ENCODE measurements around the gene MED13.
"Not testable (repeated sequence)": the region's sequence is repeated elsewhere in the genome, so short reads cannot be mapped to it uniquely, and the experiment has no call there.

MED13 gene

DNA sequence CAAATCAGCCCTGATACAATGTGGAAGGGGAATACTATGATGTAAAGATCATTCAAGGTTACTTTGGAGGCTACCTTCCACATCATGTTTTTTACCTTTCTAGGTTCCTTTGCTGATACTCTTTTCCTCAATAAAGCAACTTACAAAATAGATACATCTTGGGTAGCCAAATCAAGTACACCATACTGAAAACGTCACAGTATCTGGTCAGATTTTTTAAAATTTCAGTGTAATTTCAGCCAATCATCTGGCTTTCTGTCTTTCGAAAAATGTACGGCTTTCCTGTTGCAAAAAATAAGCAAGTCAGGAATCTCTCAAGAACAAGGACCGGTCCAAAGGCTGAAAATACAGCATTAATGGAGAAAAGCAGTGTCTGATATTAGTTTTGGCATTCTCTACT lies 15.6 kb upstream of the MED13 start:
- no peak for TF ChIP-seq TAF1 (IDR thresholded peaks at IDR 0.05; ENCODE audit: low read depth, low read length)
- no peak for TF ChIP-seq SPI1 (IDR thresholded peaks at IDR 0.05; ENCODE audit: low read depth, low read length)
- TF ChIP-seq POLR2A (IDR thresholded peaks at IDR 0.05; ENCODE audit: low read depth, low read length) = no peak
- TF ChIP-seq POU2F2 (IDR thresholded peaks at IDR 0.05; ENCODE audit: low read depth, low read length) = no peak
- TF ChIP-seq PAX5 (IDR thresholded peaks at IDR 0.05; ENCODE audit: insufficient read depth, low read length, severe bottlenecking) = no peak
- no peak for TF ChIP-seq POLR2AphosphoS5 (IDR thresholded peaks at IDR 0.05; ENCODE audit: low read depth, low read length)
- FAIRE-seq (no peak), DNase-seq (ENCODE audit: insufficient read length, low spot score) (no peak)

DNA sequence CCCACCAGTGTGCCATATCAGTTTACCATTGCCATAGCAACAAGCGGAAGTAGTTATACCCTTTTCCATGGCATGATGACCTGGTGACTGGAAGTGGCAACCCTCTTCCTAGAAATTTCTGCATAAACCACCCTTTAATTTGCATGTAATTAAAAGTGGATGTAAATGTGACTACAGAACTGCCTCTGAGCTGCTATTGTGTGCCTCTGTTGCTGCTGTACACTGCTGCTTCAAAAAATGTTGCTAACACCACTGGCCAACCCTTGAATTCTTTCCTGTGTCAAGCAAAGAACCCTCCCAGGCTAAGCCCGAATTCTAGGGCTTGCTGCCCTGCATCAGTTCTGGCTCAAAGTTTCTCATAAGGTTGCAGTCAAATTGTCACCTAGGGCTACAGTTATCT lies 12.9 kb upstream of the MED13 start:
- no peak for DNase-seq (ENCODE audit: insufficient read length, low spot score)
- no peak for FAIRE-seq
- TF ChIP-seq PAX5 (IDR thresholded peaks at IDR 0.05; ENCODE audit: insufficient read depth, low read length, severe bottlenecking) (no peak), TAF1 (IDR thresholded peaks at IDR 0.05; ENCODE audit: low read depth, low read length) (no peak), POLR2AphosphoS5 (IDR thresholded peaks at IDR 0.05; ENCODE audit: low read depth, low read length) (no peak), POLR2A (IDR thresholded peaks at IDR 0.05; ENCODE audit: low read depth, low read length) (no peak), SPI1 (IDR thresholded peaks at IDR 0.05; ENCODE audit: low read depth, low read length) (no peak), POU2F2 (IDR thresholded peaks at IDR 0.05; ENCODE audit: low read depth, low read length) (no peak)

DNA sequence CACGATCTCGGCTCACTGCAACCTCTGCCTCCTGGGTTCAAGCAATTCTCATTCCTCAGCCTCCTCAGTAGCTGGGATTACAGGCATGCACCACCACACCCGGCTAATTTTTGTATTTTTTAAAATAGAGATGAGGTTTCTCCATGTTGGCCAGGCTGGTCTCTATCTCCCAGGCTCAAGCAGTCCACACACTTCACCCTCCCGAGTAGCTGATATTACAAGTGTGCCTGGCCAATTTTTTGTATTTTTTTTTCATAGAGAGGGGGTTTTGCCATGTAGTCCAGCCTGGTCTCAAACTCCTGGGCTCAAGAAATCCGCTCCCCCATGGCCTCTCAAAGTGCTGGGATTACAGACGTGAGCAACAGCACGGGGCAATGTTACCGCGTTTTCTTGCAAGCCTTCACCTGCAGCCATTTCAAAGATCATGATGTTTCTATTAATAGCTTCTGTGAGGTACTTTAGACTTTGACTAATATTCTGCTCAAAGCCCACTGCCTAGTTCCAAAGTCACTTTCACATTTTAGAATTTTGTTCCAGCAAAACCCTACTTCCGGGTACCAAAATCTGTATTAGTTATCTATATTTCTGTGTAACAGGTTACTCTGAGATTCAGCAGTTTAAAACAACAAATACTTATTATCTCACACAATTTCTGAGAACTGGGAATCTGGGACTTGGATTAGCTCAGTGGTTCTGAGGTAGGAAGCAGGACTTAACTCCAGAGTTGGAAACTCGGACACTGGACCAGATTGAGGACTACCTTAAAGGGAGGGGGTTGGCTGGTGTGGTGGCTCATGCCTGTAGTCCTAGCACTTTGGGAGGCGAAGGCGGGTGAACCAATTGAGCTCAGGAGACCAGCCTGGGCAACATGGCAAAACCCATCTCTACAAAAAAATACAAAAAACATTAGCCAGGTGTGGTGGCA lies 12.0 kb upstream of the MED13 start:
- TF ChIP-seq POU2F2 (IDR thresholded peaks at IDR 0.05; ENCODE audit: low read depth, low read length) (no peak), PAX5 (IDR thresholded peaks at IDR 0.05; ENCODE audit: insufficient read depth, low read length, severe bottlenecking) (no peak), POLR2A (IDR thresholded peaks at IDR 0.05; ENCODE audit: low read depth, low read length) (no peak), POLR2AphosphoS5 (IDR thresholded peaks at IDR 0.05; ENCODE audit: low read depth, low read length) (no peak), SPI1 (IDR thresholded peaks at IDR 0.05; ENCODE audit: low read depth, low read length) (no peak), TAF1 (IDR thresholded peaks at IDR 0.05; ENCODE audit: low read depth, low read length) (no peak)
- FAIRE-seq = no peak
- DNase-seq (ENCODE audit: insufficient read length, low spot score) = no peak

DNA sequence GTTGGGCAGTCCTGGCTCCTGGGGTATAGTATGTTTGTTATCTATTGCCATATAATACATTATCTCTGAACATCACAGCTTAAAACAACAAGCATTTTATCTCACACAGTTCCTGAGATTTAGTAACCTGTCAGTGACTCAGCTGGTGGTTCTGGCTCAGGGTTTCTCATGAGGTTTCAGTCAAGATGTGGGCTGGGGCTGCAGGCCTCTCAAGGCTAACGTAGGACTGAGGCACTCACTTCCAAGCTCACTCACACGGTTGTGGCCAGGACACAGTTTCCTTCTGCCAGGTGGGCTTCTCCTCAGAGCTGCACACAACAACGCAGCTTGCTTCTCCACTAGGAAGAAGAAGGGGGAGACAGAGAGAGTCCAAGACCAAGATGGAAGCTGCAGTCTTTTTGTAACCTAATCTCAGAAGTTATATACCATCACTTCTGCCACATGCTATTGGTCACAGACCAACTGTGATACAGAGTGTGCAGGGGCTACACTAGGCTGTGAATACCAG lies 10.3 kb upstream of the MED13 start:
- no peak for TF ChIP-seq PAX5 (IDR thresholded peaks at IDR 0.05; ENCODE audit: insufficient read depth, low read length, severe bottlenecking)
- TF ChIP-seq POU2F2 (IDR thresholded peaks at IDR 0.05; ENCODE audit: low read depth, low read length) = no peak
- no peak for TF ChIP-seq POLR2AphosphoS5 (IDR thresholded peaks at IDR 0.05; ENCODE audit: low read depth, low read length)
- TF ChIP-seq POLR2A (IDR thresholded peaks at IDR 0.05; ENCODE audit: low read depth, low read length) = no peak
- no peak for TF ChIP-seq TAF1 (IDR thresholded peaks at IDR 0.05; ENCODE audit: low read depth, low read length)
- no peak for TF ChIP-seq SPI1 (IDR thresholded peaks at IDR 0.05; ENCODE audit: low read depth, low read length)
- no peak for FAIRE-seq
- no peak for DNase-seq (ENCODE audit: insufficient read length, low spot score)

DNA sequence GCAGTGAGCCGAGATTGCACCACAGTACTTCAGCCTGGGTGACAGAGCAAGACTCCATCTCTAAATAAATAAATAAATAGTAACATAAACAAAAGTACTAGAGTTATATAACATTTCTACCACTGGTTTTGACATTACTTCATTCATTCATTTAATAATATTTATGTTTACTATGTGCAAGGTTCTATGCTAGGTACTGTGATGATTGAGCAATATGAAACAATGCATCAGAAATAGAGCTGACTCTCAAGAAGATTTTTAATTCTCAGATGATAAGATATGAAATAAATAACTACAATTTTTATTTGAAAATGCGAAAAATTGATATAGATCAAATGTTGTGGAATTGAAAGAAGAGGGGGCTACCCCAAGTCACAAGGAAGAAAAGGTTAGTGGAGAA lies 8.9 kb upstream of the MED13 start:
- no peak for DNase-seq (ENCODE audit: insufficient read length, low spot score)
- no peak for FAIRE-seq
- TF ChIP-seq POU2F2 (IDR thresholded peaks at IDR 0.05; ENCODE audit: low read depth, low read length) (no peak), TAF1 (IDR thresholded peaks at IDR 0.05; ENCODE audit: low read depth, low read length) (no peak), SPI1 (IDR thresholded peaks at IDR 0.05; ENCODE audit: low read depth, low read length) (no peak), PAX5 (IDR thresholded peaks at IDR 0.05; ENCODE audit: insufficient read depth, low read length, severe bottlenecking) (no peak), POLR2AphosphoS5 (IDR thresholded peaks at IDR 0.05; ENCODE audit: low read depth, low read length) (no peak), POLR2A (IDR thresholded peaks at IDR 0.05; ENCODE audit: low read depth, low read length) (no peak)

DNA sequence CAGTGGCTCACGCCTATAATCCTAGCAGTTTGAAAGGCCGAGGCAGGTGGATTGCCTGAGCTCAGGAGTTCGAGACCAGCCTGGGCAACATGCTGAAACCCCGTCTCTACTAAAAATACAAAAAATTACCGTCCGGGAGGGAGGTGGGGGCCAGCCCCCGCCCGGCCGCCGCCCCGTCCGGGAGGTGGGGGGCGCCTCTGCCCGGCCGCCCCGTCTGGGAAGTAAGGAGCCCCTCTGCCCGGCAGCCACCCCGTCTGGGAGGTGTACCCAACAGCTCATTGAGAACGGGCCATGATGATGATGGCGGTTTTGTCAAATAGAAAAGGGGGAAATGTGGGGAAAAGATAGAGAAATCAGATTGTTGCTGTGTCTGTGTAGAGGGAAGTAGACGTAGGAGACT lies 7.8 kb upstream of the MED13 start:
- DNase-seq (ENCODE audit: insufficient read length, low spot score); FAIRE-seq: not testable (repeated sequence)

DNA sequence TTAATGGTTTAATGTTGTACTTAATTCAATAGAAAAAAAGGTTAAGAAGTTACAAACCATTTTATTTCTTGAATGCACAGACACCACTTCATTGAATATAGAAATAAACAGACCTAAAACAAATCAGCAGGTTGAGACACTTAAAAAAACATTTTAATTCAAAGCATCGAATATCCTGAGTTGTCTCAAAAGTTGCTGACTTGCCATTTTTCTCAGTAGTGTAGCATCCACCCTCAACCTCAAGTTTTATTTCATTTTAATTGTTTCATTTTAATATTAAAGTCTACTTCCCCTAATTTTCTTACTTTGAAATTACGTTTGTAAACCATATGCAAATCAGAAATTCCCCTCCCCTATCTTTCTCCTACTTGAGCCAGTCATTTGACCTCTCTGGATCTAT lies 5.8 kb upstream of the MED13 start:
- DNase-seq (ENCODE audit: insufficient read length, low spot score) (no peak), FAIRE-seq (no peak)
- TF ChIP-seq POLR2A (IDR thresholded peaks at IDR 0.05; ENCODE audit: low read depth, low read length) (no peak), POU2F2 (IDR thresholded peaks at IDR 0.05; ENCODE audit: low read depth, low read length) (no peak), PAX5 (IDR thresholded peaks at IDR 0.05; ENCODE audit: insufficient read depth, low read length, severe bottlenecking) (no peak), SPI1 (IDR thresholded peaks at IDR 0.05; ENCODE audit: low read depth, low read length) (no peak), TAF1 (IDR thresholded peaks at IDR 0.05; ENCODE audit: low read depth, low read length) (no peak), POLR2AphosphoS5 (IDR thresholded peaks at IDR 0.05; ENCODE audit: low read depth, low read length) (no peak)

DNA sequence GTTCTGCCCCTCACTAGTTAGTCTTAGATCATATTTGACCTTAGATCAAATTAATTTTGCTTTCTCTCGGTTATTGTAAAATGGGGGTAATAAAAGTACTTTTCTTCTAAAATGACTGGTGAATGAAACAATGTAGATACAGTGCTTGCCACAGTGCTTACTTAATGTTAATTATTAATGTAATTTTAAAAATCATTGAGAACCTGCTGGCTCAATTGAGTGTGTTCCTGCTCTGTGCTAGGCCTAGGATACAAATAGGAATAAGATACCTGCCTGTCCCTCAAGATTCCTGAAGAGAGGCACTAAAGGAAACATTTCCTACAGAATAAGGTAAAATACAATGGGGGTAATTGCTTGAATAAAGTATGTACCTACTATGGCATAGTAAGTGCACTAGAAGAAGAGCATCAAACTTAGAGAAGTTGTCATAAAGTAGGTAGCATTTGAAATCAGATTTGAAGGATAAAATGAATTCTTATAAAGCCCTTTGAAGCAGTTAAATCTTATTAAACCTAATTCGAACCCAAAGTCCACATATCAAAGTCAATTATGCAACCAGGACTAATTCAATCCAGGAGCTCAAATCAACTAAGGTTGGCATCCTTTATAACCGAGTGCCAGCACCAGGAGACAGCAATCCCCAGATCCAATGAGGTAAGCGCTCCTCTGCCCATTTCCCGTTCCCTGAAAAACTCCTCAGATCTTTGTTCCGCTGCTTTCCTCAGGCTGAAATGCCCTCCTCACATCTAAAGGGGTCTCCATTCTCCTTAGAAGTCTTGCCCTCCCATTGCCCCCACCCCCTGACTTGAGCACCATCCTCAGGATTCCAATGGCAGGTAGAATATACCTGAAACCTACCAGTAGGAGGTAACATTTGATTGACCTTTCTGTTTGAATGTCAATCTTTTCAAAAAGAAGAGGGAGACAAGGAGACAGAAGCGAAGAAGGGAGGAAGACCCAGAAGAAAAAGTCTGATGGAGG lies 2.4 kb upstream of the MED13 start:
- TF ChIP-seq PAX5 (IDR thresholded peaks at IDR 0.05; ENCODE audit: insufficient read depth, low read length, severe bottlenecking) (no peak), TAF1 (IDR thresholded peaks at IDR 0.05; ENCODE audit: low read depth, low read length) (no peak), POU2F2 (IDR thresholded peaks at IDR 0.05; ENCODE audit: low read depth, low read length) (no peak), SPI1 (IDR thresholded peaks at IDR 0.05; ENCODE audit: low read depth, low read length) (no peak), POLR2A (IDR thresholded peaks at IDR 0.05; ENCODE audit: low read depth, low read length) (no peak), POLR2AphosphoS5 (IDR thresholded peaks at IDR 0.05; ENCODE audit: low read depth, low read length) (no peak)
- FAIRE-seq = no peak

More for the DNA sequence above, 2.4 kb upstream of the MED13 start:
- DNase-seq (ENCODE audit: insufficient read length, low spot score) = no peak
